A549 treated with CORT108297 at 1 μM for 4 hours (cell line): ENCODE measurements around the gene GOLGA7B. TPM values are rescaled to one million over a fixed set of nuclear protein-coding genes. Genes with fewer than 3 reads are reported as not detected.

Experiments used
- total RNA-seq: library from RNA; stranded (reverse); fragments of 200-300 nt; extraction: Qiagen RNA extraction; gene quantifications from 5 replicates; pipeline ENCODE4 v1.2.3, GENCODE V29; 2022

GOLGA7B gene
- total RNA-seq, result 3.5 to 5.4 TPM (median 4.6 TPM) in 5 replicates

DNA sequence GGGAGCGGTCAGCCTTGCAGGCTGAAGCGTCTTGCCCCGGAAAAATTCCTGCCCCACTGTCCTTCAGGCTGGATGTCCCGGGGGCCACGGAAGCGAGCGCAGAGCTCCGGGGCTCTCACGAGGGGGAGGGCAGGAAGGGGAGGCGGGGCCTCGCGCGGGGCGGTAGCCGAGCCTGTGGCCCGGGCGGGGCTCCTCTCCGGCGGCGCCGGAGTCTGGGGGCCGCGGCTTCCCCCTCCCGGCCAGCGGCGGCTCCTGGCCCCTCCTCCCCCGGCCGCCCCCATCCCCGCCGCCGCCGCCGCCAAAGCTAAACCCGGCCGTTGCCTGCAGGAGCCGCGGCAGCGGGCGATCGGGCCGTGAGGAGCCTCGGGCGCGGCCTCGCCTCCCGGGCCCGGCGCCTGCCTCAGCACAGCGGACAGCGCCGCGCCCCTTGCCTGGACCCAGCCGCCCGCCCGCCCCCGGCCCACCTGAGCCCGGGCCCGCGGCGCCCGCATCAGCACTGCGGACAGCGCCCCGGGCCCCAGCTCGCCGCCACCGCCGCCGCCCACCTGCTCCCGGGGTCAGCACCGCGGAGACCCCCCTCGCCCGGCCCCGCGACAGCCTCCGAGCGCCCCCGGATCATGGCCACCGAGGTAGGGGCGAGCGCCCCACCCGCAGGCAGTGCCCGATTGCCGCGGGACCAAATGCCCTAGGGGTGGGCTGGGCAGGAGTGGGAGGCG is at the start of gene GOLGA7B:
Gene GOLGA7B (plus strand): TSS at position 157 of the 716 bp plus-strand sequence. CDS start 461 bp downstream, at position 618.

Other genes starting within 250 kb of the GOLGA7B start
- 6.7 to 8.7 TPM (median 7.6 TPM) in 5 replicates for gene MORN4, start 216.3 kb upstream of the GOLGA7B start, total RNA-seq
- 25.3 to 30.3 TPM (median 28.6 TPM) in 5 replicates for gene PI4K2A, start 209.2 kb upstream of the GOLGA7B start, total RNA-seq
- 67.2 to 122 TPM (median 92.9 TPM) in 5 replicates for gene AVPI1, start 162.6 kb upstream of the GOLGA7B start, total RNA-seq
- gene MARVELD1, start 136.1 kb upstream of the GOLGA7B start, total RNA-seq, result 38.2 to 49.0 TPM (median 42.4 TPM) in 5 replicates
- 17.5 to 27.1 TPM (median 24.9 TPM) in 5 replicates for gene ZFYVE27, start 112.7 kb upstream of the GOLGA7B start, total RNA-seq
- gene SFRP5, start 77.8 kb upstream of the GOLGA7B start, total RNA-seq, result 1.2 to 2.8 TPM (median 2.4 TPM) in 5 replicates
- 1.2 to 1.9 TPM (median 1.4 TPM) in 5 replicates for gene CRTAC1, start 180.8 kb downstream of the GOLGA7B start, total RNA-seq